ENCODE data around the gene TPST1. TPM values are rescaled to one million over a fixed set of nuclear protein-coding genes. Genes with fewer than 3 reads are reported as not detected.

The TPST1 gene
- total RNA-seq, 2 experiments from 2014 or later = 1.9 to 2.6 TPM

GRCh38 chr7:66190504-66190857 lies 14.7 kb upstream of the TPST1 start:
- Histone ChIP-seq H3K9me3 (ENCODE audit: control insufficient read depth in 1 of 2, insufficient read depth in 1 of 2, low read length in 2 of 2) (peaks cover 0 to 2% of the 10 kb centered on the region in 2 experiments), H3K27ac (ENCODE audit: low read depth in 1 of 2, low read length in 2 of 2) (no peak overlapping the region), H3K36me3 (ENCODE audit: insufficient read depth, low read length) (no peaks in the 10 kb centered on the region), H3K4me3 (ENCODE audit: low read length) (no peak overlapping the region), H3K4me1 (ENCODE audit: insufficient read depth, low read length) (no peaks in the 10 kb centered on the region), H3K27me3 (ENCODE audit: control insufficient read depth in 1 of 2, insufficient read depth in 2 of 2, low read length in 2 of 2) (no peaks in the 10 kb centered on the region)
- H3K27ac Mint-ChIP-seq = no peak overlapping the region
- CTCF ChIA-PET = no interaction called here
- DNase-seq = no peak
- intact Hi-C loops (cut with DNase I, micrococcal nuclease) = no loop called here
- H3K27me3 Mint-ChIP-seq = peaks cover 5% of the 10 kb centered on the region
- ATAC-seq (ENCODE audit: poor library complexity) = no peak
- no peak overlapping the region for H3K4me3 Mint-ChIP-seq
- POLR2A ChIA-PET = no interaction called here
- no peak for TF ChIP-seq CTCF (IDR thresholded peaks at IDR 0.05)
- H3K4me1 Mint-ChIP-seq (ENCODE audit: low read depth) = no peaks in the 10 kb centered on the region
- no peaks in the 10 kb centered on the region for H3K9me3 Mint-ChIP-seq
- no peaks in the 10 kb centered on the region for H3K36me3 Mint-ChIP-seq (ENCODE audit: low read depth)

- Histone ChIP-seq H3K36me3 (ENCODE audit: insufficient read depth, low read length) (no peaks in the 10 kb centered on the region), H3K4me1 (ENCODE audit: insufficient read depth, low read length) (no peaks in the 10 kb centered on the region), H3K4me3 (ENCODE audit: low read length) (no peak overlapping the region), H3K9me3 (ENCODE audit: control insufficient read depth in 1 of 2, insufficient read depth in 1 of 2, low read length in 2 of 2) (no peaks in the 10 kb centered on the region), H3K27ac (ENCODE audit: low read depth in 1 of 2, low read length in 2 of 2) (no peak overlapping the region), H3K27me3 (ENCODE audit: control insufficient read depth in 1 of 2, insufficient read depth in 2 of 2, low read length in 2 of 2) (no peaks in the 10 kb centered on the region)
- ChIA-PET CTCF (no interaction called here), POLR2A (no interaction called here)
- Mint-ChIP-seq H3K4me1 (ENCODE audit: low read depth) (no peaks in the 10 kb centered on the region), H3K27ac (no peak overlapping the region), H3K27me3 (peaks cover 5% of the 10 kb centered on the region), H3K9me3 (no peaks in the 10 kb centered on the region), H3K36me3 (ENCODE audit: low read depth) (no peaks in the 10 kb centered on the region), H3K4me3 (no peak overlapping the region)
- DNase-seq (no peak), ATAC-seq (ENCODE audit: poor library complexity) (no peak)
- no peak for TF ChIP-seq CTCF (IDR thresholded peaks at IDR 0.05)
- intact Hi-C loops (cut with DNase I, micrococcal nuclease) = no loop called here
Observed at GRCh38 chr7:66193146-66193725, 11.9 kb upstream of the TPST1 start.

GRCh38 chr7:66198469-66198868 lies 6.7 kb upstream of the TPST1 start:
- Mint-ChIP-seq H3K27me3 (peaks cover 9% of the 10 kb centered on the region), H3K36me3 (ENCODE audit: low read depth) (no peaks in the 10 kb centered on the region), H3K27ac (no peak overlapping the region), H3K9me3 (no peaks in the 10 kb centered on the region), H3K4me3 (no peak overlapping the region), H3K4me1 (ENCODE audit: low read depth) (peaks cover 9% of the 10 kb centered on the region)
- intact Hi-C loops (cut with DNase I, micrococcal nuclease) = no loop called here
- no peak overlapping the region for H3K27ac ChIP-seq (ENCODE audit: low read depth in 1 of 2, low read length in 2 of 2)
- ATAC-seq (ENCODE audit: poor library complexity) (no peak), DNase-seq (no peak)
- TF ChIP-seq CTCF (IDR thresholded peaks at IDR 0.05) = no peak
- H3K36me3 ChIP-seq (ENCODE audit: insufficient read depth, low read length) = no peaks in the 10 kb centered on the region
- ChIA-PET CTCF (no interaction called here), POLR2A (no interaction called here)
- H3K4me1 ChIP-seq (ENCODE audit: insufficient read depth, low read length) = peaks cover 5% of the 10 kb centered on the region
- H3K27me3 ChIP-seq (ENCODE audit: control insufficient read depth in 1 of 2, insufficient read depth in 2 of 2, low read length in 2 of 2) = no peaks in the 10 kb centered on the region
- no peak overlapping the region for H3K4me3 ChIP-seq (ENCODE audit: low read length)
- no peaks in the 10 kb centered on the region for H3K9me3 ChIP-seq (ENCODE audit: control insufficient read depth in 1 of 2, insufficient read depth in 1 of 2, low read length in 2 of 2)

Data from CD4-positive, alpha-beta T cell (primary cell).